WI38 (cell line): Measurements from ENCODE around the gene PAX3.

Experiments used
- H3K4me3 ChIP-seq: 2 replicates; pipeline ENCODE4 v1.5.1; 2011; ENCODE audit warnings: low read depth, mild to moderate bottlenecking, control low read depth, low read length
- CTCF ChIP-seq: IDR thresholded peaks from 2 replicates; pipeline ENCODE4 v1.5.1; 2012; ENCODE audit warnings: low read depth, mild to moderate bottlenecking, control low read depth, low read length

PAX3 gene

GRCh38 chr2:222257645-222258044 is 41.2 kb downstream of the PAX3 start:
- H3K4me3 ChIP-seq, result no peak overlapping the region
- no peak for TF ChIP-seq CTCF

- TF ChIP-seq CTCF, result no peak
- no peak overlapping the region for H3K4me3 ChIP-seq
These were observed 42.5 kb downstream of the PAX3 start for GRCh38 chr2:222256250-222256649.

- H3K4me3 ChIP-seq, result no peak overlapping the region
- no peak for TF ChIP-seq CTCF
These were observed 43.7 kb downstream of the PAX3 start for GRCh38 chr2:222255090-222255489.

GRCh38 chr2:222250313-222250712 is 48.5 kb downstream of the PAX3 start:
- no peak for TF ChIP-seq CTCF
- H3K4me3 ChIP-seq, result no peak overlapping the region

GRCh38 chr2:222249444-222249843 is 49.4 kb downstream of the PAX3 start:
- H3K4me3 ChIP-seq, result no peak overlapping the region
- no peak for TF ChIP-seq CTCF

- no peak for TF ChIP-seq CTCF
- H3K4me3 ChIP-seq, result no peak overlapping the region
These were observed 50.0 kb downstream of the PAX3 start for GRCh38 chr2:222248818-222249217.

- H3K4me3 ChIP-seq, result no peak overlapping the region
- TF ChIP-seq CTCF, result no peak
These were observed 50.5 kb downstream of the PAX3 start for GRCh38 chr2:222248256-222248655.
